ENCODE data around the gene SLAIN1. TPM values are rescaled to one million over a fixed set of nuclear protein-coding genes. Genes with fewer than 3 reads are reported as not detected.

SLAIN1 gene
- total RNA-seq, 3 donors from 2014 or later (not counting 1 experiment from before 2014, with no cell fraction given) = 14.9 to 29.0 (median 25.7) TPM

DNA sequence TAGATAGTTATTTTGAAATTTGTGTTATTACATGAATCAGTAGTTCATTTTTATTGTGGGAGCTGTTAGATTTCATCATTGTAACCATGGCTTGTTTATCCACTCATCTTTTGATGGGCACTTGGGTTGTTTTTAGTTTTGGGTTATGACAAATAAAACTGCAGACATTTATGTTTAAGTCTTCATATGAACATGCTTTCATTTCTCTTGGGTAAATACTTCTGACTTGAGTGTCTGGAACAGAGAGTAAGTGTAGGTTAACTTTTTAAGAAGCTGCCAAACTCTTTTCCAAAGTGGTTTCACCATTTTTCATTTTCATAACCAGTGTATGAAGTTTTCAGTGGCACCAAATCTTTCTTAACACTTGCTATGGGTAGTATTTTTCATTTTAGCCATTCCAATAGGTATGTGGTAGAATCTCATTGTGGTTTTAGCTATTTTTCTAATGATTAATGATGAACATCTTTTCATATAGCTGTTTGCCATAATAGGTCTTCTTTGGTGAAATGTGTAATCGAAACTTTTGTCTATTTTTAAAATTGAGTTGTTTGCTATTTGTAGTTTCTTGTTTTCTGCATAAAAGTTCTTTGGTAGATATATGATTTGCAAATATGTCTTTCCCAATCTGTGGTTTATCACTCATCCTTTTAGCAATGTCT lies 17.9 kb downstream of the SLAIN1 start:
- 100% methylated on average over 1 of the region's 1 CpG for WGBS (ENCODE audit: insufficient coverage)
- H3K36me3 Mint-ChIP-seq = peaks cover 9% of the 10 kb centered on the region
- DNase-seq (no peak), ATAC-seq (no peak)
- Histone ChIP-seq H3K4me3 (ENCODE audit: low read length) (no peak overlapping the region), H3K27ac (ENCODE audit: low read length) (no peak overlapping the region), H3K27me3 (ENCODE audit: control insufficient read depth, insufficient read depth, low read length) (no peaks in the 10 kb centered on the region), H3K36me3 (ENCODE audit: control insufficient read depth, insufficient read depth, low read length) (no peaks in the 10 kb centered on the region), H3K4me1 (ENCODE audit: control insufficient read depth, insufficient read depth, low read length) (no peaks in the 10 kb centered on the region), H3K9me3 (ENCODE audit: control insufficient read depth, insufficient read depth, low read length) (no peaks in the 10 kb centered on the region)
- intact Hi-C loops (cut with micrococcal nuclease) = no loop called here
- peaks cover 8 to 15% of the 10 kb centered on the region in 2 donors for H3K4me1 Mint-ChIP-seq
- no peaks in the 10 kb centered on the region for H3K27me3 Mint-ChIP-seq (ENCODE audit: low read depth in 2 of 2)
- no peak overlapping the region for H3K27ac Mint-ChIP-seq
- TF ChIP-seq, protein P1, sequence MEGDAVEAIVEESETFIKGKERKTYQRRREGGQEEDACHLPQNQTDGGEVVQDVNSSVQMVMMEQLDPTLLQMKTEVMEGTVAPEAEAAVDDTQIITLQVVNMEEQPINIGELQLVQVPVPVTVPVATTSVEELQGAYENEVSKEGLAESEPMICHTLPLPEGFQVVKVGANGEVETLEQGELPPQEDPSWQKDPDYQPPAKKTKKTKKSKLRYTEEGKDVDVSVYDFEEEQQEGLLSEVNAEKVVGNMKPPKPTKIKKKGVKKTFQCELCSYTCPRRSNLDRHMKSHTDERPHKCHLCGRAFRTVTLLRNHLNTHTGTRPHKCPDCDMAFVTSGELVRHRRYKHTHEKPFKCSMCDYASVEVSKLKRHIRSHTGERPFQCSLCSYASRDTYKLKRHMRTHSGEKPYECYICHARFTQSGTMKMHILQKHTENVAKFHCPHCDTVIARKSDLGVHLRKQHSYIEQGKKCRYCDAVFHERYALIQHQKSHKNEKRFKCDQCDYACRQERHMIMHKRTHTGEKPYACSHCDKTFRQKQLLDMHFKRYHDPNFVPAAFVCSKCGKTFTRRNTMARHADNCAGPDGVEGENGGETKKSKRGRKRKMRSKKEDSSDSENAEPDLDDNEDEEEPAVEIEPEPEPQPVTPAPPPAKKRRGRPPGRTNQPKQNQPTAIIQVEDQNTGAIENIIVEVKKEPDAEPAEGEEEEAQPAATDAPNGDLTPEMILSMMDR (IDR thresholded peaks at IDR 0.05) = no peak
- no peak overlapping the region for H3K4me3 Mint-ChIP-seq
- peaks cover 3 to 11% of the 10 kb centered on the region in 2 donors for H3K9me3 Mint-ChIP-seq

- no peaks in the 10 kb centered on the region for H3K9me3 ChIP-seq (ENCODE audit: control insufficient read depth, insufficient read depth, low read length)
- peaks cover 13 to 19% of the 10 kb centered on the region in 2 donors for H3K4me1 Mint-ChIP-seq
- H3K36me3 Mint-ChIP-seq = peaks cover 7% of the 10 kb centered on the region
- no peak for ATAC-seq
- TF ChIP-seq, protein P1 (IDR thresholded peaks at IDR 0.05) = no peak
- H3K27ac ChIP-seq (ENCODE audit: low read length) = no peak overlapping the region
- H3K27me3 ChIP-seq (ENCODE audit: control insufficient read depth, insufficient read depth, low read length) = no peaks in the 10 kb centered on the region
- peaks cover 0 to 2% of the 10 kb centered on the region in 2 donors for H3K9me3 Mint-ChIP-seq
- H3K36me3 ChIP-seq (ENCODE audit: control insufficient read depth, insufficient read depth, low read length) = no peaks in the 10 kb centered on the region
- DNase-seq = no peak
- intact Hi-C loops (cut with micrococcal nuclease) = no loop called here
- no peak overlapping the region for H3K4me3 Mint-ChIP-seq
- no peaks in the 10 kb centered on the region for H3K4me1 ChIP-seq (ENCODE audit: control insufficient read depth, insufficient read depth, low read length)
- no peak overlapping the region for H3K4me3 ChIP-seq (ENCODE audit: low read length)
- H3K27me3 Mint-ChIP-seq (ENCODE audit: low read depth in 2 of 2) = no peaks in the 10 kb centered on the region
- H3K27ac Mint-ChIP-seq = no peak overlapping the region
- 100% methylated on average over 1 of the region's 2 CpGs for WGBS (ENCODE audit: insufficient coverage)
Observed at GRCh38 chr13:77716692-77717091, 19.2 kb downstream of the SLAIN1 start.

GRCh38 chr13:77717508-77717907 lies 20.0 kb downstream of the SLAIN1 start:
- no peak for ATAC-seq
- H3K27me3 Mint-ChIP-seq (ENCODE audit: low read depth in 2 of 2) = no peaks in the 10 kb centered on the region
- Histone ChIP-seq H3K27me3 (ENCODE audit: control insufficient read depth, insufficient read depth, low read length) (no peaks in the 10 kb centered on the region), H3K4me1 (ENCODE audit: control insufficient read depth, insufficient read depth, low read length) (no peaks in the 10 kb centered on the region), H3K9me3 (ENCODE audit: control insufficient read depth, insufficient read depth, low read length) (no peaks in the 10 kb centered on the region), H3K4me3 (ENCODE audit: low read length) (no peak overlapping the region), H3K27ac (ENCODE audit: low read length) (no peak overlapping the region), H3K36me3 (ENCODE audit: control insufficient read depth, insufficient read depth, low read length) (no peaks in the 10 kb centered on the region)
- TF ChIP-seq, protein P1 (IDR thresholded peaks at IDR 0.05) = no peak
- H3K36me3 Mint-ChIP-seq = peaks cover 12% of the 10 kb centered on the region
- peaks cover 13 to 19% of the 10 kb centered on the region in 2 donors for H3K4me1 Mint-ChIP-seq
- WGBS (ENCODE audit: insufficient coverage) = 89% methylated on average over 3 of the region's 4 CpGs
- no peaks in the 10 kb centered on the region for H3K9me3 Mint-ChIP-seq
- no peak overlapping the region for H3K4me3 Mint-ChIP-seq
- no peak overlapping the region for H3K27ac Mint-ChIP-seq
- no peak for DNase-seq
- intact Hi-C loops (cut with micrococcal nuclease) = no loop called here

- Histone ChIP-seq H3K9me3 (ENCODE audit: control insufficient read depth, insufficient read depth, low read length) (no peaks in the 10 kb centered on the region), H3K4me3 (ENCODE audit: low read length) (no peak overlapping the region), H3K27ac (ENCODE audit: low read length) (no peak overlapping the region), H3K4me1 (ENCODE audit: control insufficient read depth, insufficient read depth, low read length) (no peaks in the 10 kb centered on the region), H3K36me3 (ENCODE audit: control insufficient read depth, insufficient read depth, low read length) (peaks cover 5% of the 10 kb centered on the region), H3K27me3 (ENCODE audit: control insufficient read depth, insufficient read depth, low read length) (no peaks in the 10 kb centered on the region)
- DNase-seq (no peak), ATAC-seq (no peak)
- Mint-ChIP-seq H3K27ac (no peak overlapping the region), H3K4me1 (peaks cover 15 to 19% of the 10 kb centered on the region in 2 donors), H3K9me3 (no peaks in the 10 kb centered on the region), H3K4me3 (no peak overlapping the region), H3K36me3 (peaks cover 14% of the 10 kb centered on the region), H3K27me3 (ENCODE audit: low read depth in 2 of 2) (no peaks in the 10 kb centered on the region)
- intact Hi-C loops (cut with micrococcal nuclease) = no loop called here
- TF ChIP-seq, protein P1 (IDR thresholded peaks at IDR 0.05) = no peak
Observed at GRCh38 chr13:77719128-77719527, 21.6 kb downstream of the SLAIN1 start.

All from natural killer cell (primary cell).